DND-41 (cell line): ENCODE results near the gene FYB1.

Experiments
- ATAC-seq: fragments of 200-7000 bp; cut with Tn5 transposase; 3 replicates; pipeline ENCODE4 v1.9.1; 2021; ENCODE audit warnings: low read depth; ENCODE audit not compliant: insufficient read depth
- DNase-seq: peaks from one replicate; pipeline ENCODE4 v3.0.0-alpha.2; 2020
- H2AFZ ChIP-seq: 2 replicates; pipeline ENCODE4 v1.6.0; 2012; ENCODE audit warnings: low read depth, low read length
- H3K27ac ChIP-seq: 2 replicates; pipeline ENCODE4 v1.5.1; 2012; ENCODE audit warnings: low read length, inconsistent platforms
- H3K27me3 ChIP-seq: fragments of 200-600 bp; sonication (generic); 2 replicates; pipeline ENCODE4 v1.6.0; 2012; ENCODE audit warnings: low read length, mild to moderate bottlenecking, inconsistent platforms; ENCODE audit not compliant: insufficient read depth, poor library complexity
- H3K36me3 ChIP-seq: 2 replicates; pipeline ENCODE4 v1.5.1; 2012; ENCODE audit warnings: low read length, inconsistent platforms; ENCODE audit not compliant: insufficient read depth
- H3K4me1 ChIP-seq: 2 replicates; pipeline ENCODE4 v1.5.1; 2012; ENCODE audit warnings: mild to moderate bottlenecking, low read length; ENCODE audit not compliant: insufficient read depth
- H3K4me2 ChIP-seq: 2 replicates; pipeline ENCODE4 v1.6.0; 2012; ENCODE audit warnings: mild to moderate bottlenecking, moderate library complexity, low read length, inconsistent platforms; ENCODE audit not compliant: insufficient read depth
- H3K4me3 ChIP-seq, 2 experiments: fragments of 200-600 bp in 1 of 2; shearing (Covaris generic) in 1 of 2; 2 replicates each; pipeline ENCODE4 v1.5.1; 2012 to 2016; ENCODE audit warnings: inconsistent platforms in 2 of 2, low read length in 2 of 2, mild to moderate bottlenecking in 2 of 2, low read depth in 1 of 2, moderate library complexity in 1 of 2
- H3K79me2 ChIP-seq: 2 replicates; pipeline ENCODE4 v1.6.0; 2012; ENCODE audit warnings: low read length, inconsistent platforms; ENCODE audit not compliant: insufficient read depth
- H3K9ac ChIP-seq: 2 replicates; pipeline ENCODE4 v1.6.0; 2012; ENCODE audit warnings: low read depth, mild to moderate bottlenecking, inconsistent platforms, low read length, moderate library complexity
- H3K9me3 ChIP-seq: 2 replicates; pipeline ENCODE4 v1.5.1; 2012; ENCODE audit warnings: low read length, moderate library complexity, mild to moderate bottlenecking, inconsistent platforms; ENCODE audit not compliant: insufficient read depth, severe bottlenecking
- H4K20me1 ChIP-seq: 2 replicates; pipeline ENCODE4 v1.6.0; 2012; ENCODE audit warnings: low read length; ENCODE audit not compliant: insufficient read depth
- EZH2 ChIP-seq: IDR thresholded peaks from 3 replicates; pipeline ENCODE4 v1.6.1; 2012; ENCODE audit warnings: borderline replicate concordance, low read depth, mild to moderate bottlenecking, moderate library complexity, low read length, inconsistent platforms; ENCODE audit not compliant: severe bottlenecking
- TF ChIP-seq, protein P1 (sequence below): IDR thresholded peaks from 2 replicates; pipeline ENCODE4 v1.5.1; 2012; ENCODE audit warnings: borderline replicate concordance, low read length, moderate library complexity, mild to moderate bottlenecking; ENCODE audit not compliant: poor library complexity, severe bottlenecking; ENCODE audit errors: extremely low read depth

FYB1 gene

GRCh38 chr5:39178171-39178570 is 41.2 kb downstream of the FYB1 start:
- Histone ChIP-seq H2AFZ (no peak overlapping the region), H3K4me1 (peaks cover 59% of the 10 kb centered on the region), H3K27me3 (no peaks in the 10 kb centered on the region), H3K9me3 (no peaks in the 10 kb centered on the region), H3K4me2 (peak overlapping the region; percentile 51), H3K36me3 (no peaks in the 10 kb centered on the region), H3K4me3 (no peak overlapping the region), H3K79me2 (no peaks in the 10 kb centered on the region), H3K27ac (peak overlapping the region; percentile 92), H3K9ac (peak overlapping the region; percentile 52), H4K20me1 (no peaks in the 10 kb centered on the region)
- DNase-seq (no peak), ATAC-seq (peak; percentile 42)
- no peak for TF ChIP-seq EZH2
- TF ChIP-seq, protein P1, sequence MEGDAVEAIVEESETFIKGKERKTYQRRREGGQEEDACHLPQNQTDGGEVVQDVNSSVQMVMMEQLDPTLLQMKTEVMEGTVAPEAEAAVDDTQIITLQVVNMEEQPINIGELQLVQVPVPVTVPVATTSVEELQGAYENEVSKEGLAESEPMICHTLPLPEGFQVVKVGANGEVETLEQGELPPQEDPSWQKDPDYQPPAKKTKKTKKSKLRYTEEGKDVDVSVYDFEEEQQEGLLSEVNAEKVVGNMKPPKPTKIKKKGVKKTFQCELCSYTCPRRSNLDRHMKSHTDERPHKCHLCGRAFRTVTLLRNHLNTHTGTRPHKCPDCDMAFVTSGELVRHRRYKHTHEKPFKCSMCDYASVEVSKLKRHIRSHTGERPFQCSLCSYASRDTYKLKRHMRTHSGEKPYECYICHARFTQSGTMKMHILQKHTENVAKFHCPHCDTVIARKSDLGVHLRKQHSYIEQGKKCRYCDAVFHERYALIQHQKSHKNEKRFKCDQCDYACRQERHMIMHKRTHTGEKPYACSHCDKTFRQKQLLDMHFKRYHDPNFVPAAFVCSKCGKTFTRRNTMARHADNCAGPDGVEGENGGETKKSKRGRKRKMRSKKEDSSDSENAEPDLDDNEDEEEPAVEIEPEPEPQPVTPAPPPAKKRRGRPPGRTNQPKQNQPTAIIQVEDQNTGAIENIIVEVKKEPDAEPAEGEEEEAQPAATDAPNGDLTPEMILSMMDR, result no peak

- TF ChIP-seq, protein P1, result no peak
- no peak for TF ChIP-seq EZH2
- ATAC-seq (peak; percentile 68), DNase-seq (peak; percentile 46)
- no peaks in the 10 kb centered on the region for H3K36me3 ChIP-seq
- H3K79me2 ChIP-seq, result no peaks in the 10 kb centered on the region
- peak overlapping the region; percentile 51 for H3K4me2 ChIP-seq
- H3K9me3 ChIP-seq, result peaks cover 3% of the 10 kb centered on the region
- no peaks in the 10 kb centered on the region for H3K27me3 ChIP-seq
- peak overlapping the region; percentile 60 for H2AFZ ChIP-seq
- H3K9ac ChIP-seq, result peak overlapping the region; percentile 52
- peak overlapping the region in 1 of 2 experiments; percentile 30; a peak in 2 of 4 replicates for H3K4me3 ChIP-seq
- peak overlapping the region; percentile 92 for H3K27ac ChIP-seq
- peaks cover 59% of the 10 kb centered on the region for H3K4me1 ChIP-seq
- no peaks in the 10 kb centered on the region for H4K20me1 ChIP-seq
Observed at GRCh38 chr5:39177631-39177964, 41.8 kb downstream of the FYB1 start.

DNA sequence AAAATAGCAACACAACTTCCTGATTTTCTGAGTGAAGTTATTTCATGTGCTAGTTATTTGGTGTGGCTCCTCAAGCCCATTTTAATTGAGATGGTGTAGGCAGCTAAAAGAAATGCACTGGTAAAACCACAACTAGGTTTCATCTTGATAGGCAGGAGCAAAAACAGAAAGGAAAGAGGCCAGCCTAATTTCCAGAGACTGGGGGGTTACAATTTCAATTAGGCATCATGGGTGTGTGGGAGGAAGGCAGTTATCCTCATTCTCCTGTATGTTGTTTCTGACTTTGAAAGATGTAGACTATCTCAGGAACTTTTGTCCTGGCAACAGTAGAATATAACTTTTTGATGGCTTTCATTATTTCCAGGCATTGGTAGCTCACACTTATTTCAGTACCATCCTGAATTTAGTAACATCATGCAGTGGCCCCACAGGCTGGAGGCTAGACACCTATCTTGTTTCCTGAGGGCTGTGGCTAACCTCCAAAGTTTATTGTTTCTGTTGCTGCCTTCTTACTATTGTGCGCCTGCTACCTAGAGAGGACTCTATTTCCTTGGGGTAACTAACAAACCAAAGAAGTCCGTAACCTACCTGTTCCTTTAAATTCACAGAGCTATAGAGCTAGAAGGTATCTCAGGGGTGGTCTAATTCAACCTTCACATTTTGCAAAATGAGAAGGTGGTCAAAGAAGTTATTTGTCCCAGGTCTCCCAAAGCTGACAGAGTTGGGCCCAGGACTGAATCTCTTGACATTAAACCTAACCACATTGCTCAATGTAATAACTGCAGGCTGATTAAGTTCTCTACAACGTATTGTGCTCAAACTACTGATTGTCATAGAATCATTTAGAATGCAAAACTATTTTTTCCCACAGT is 42.4 kb downstream of the FYB1 start:
- DNase-seq (peak; percentile 69), ATAC-seq (peak; percentile 82)
- Histone ChIP-seq H4K20me1 (no peaks in the 10 kb centered on the region), H3K4me2 (peak overlapping the region; percentile 51), H3K9ac (peak overlapping the region; percentile 52), H3K9me3 (peaks cover 5% of the 10 kb centered on the region), H3K27me3 (no peaks in the 10 kb centered on the region), H3K79me2 (no peaks in the 10 kb centered on the region), H3K4me3 (peak overlapping the region in 1 of 2 experiments; percentile 30; a peak in 2 of 4 replicates), H3K4me1 (peaks cover 59% of the 10 kb centered on the region), H3K27ac (peak overlapping the region; percentile 92), H3K36me3 (no peaks in the 10 kb centered on the region), H2AFZ (peak overlapping the region; percentile 60)
- no peak for TF ChIP-seq EZH2
- TF ChIP-seq, protein P1, result no peak
